GM18867 (cell line): Measurements from ENCODE around the gene PHRF1.
"Not testable (repeated sequence)": the region's sequence is repeated elsewhere in the genome, so short reads cannot be mapped to it uniquely, and the experiment has no call there.

Source experiments
- ATAC-seq: cut with Tn5 transposase; IDR thresholded peaks from one replicate; pipeline ENCODE4 v1.9.1; 2021; ENCODE audit warnings: mild to moderate bottlenecking, moderate library complexity; ENCODE audit not compliant: unreplicated experiment

Gene PHRF1

DNA sequence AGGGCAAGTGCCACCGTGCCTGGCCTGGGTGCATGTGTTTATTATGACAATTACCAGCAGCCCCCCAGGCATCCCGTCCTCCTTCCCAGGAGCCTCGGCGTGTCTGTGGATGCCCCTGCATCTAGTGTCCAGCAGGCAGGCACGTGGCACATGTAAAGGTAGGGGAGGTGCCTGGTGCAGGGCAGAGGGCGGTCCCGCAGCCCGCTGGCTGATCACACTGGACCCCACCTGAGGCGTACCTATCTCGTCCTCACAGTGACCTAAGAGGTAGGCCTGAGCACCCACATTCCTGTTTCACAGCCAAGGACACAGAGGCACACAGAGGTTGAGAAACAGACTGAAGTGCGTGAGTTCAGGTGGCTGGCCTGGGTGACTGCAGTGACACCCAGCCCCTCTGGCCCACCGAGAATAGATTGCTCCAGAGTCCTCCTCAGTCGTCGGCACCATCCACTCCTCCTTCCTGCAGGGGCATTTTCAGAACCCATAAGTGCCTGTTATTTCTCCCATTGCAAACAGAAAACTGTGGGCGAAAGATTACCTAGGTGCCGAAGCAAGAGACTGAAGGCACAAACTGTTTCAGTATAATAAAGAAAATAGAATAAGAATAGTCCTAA lies 3.0 kb upstream of the PHRF1 start:
- ATAC-seq: no peak

DNA sequence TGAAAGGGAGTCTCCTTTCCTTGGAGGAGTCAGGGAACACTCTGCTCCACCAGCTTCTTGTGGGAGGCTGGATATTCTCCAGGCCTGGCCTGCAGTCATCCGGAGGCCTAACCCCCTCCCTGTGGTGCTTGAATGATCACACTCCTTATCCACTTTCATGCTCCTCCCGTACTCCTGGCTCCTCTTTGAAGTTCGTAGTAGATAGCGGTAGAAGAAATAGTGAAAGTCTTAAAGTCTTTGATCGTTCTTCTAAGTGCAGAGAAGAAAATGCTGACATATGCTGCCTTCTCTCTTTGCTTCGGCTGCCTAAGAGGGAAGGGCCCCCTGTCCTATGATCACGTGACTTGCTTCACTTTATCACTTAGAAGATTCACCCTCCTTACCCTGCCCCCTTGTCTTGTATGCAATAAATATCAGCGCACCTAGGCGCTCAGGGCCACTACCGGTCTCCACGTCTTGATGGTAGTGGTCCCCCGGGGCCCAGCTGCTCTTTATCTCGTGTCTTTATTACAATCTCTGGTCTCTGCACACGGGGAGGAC lies 2.2 kb upstream of the PHRF1 start:
- ATAC-seq: not testable (repeated sequence)

DNA sequence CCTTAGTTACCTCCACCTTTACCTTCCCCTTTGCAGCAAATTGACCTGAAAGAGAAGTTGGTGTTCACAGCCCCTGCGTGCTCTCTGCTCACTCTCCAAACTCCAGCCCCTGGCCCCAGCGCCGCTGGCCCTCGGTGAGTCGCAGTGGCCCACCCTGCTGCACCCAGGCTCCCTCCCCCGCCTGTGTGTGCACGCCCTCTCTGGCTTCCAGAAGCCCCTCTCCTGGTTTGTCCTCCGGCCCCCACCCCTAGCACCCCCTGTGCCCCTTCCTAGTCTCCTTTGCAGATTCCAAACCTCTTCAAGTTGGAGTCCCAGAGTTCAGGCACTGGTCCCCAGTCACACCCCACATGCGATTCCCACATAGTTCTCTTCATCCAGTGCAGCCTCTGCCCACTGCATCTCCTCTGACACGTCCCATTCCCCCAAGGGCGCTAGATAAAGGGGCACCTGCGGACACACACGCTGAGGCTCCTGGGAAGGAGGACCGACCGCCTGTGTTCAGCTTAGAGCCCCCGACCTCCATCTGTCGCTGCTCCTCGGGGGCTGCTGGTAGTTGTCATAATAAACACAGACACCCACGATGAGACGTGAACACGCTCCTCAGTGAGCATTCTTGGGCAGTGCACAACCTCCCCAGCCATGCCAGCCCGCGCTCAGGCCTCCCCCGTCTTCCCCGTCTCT lies 1.5 kb upstream of the PHRF1 start:
- ATAC-seq: no peak

GRCh38 chr11:575313-575995 lies 816 bp upstream of the PHRF1 start:
- ATAC-seq: peak; percentile 45

DNA sequence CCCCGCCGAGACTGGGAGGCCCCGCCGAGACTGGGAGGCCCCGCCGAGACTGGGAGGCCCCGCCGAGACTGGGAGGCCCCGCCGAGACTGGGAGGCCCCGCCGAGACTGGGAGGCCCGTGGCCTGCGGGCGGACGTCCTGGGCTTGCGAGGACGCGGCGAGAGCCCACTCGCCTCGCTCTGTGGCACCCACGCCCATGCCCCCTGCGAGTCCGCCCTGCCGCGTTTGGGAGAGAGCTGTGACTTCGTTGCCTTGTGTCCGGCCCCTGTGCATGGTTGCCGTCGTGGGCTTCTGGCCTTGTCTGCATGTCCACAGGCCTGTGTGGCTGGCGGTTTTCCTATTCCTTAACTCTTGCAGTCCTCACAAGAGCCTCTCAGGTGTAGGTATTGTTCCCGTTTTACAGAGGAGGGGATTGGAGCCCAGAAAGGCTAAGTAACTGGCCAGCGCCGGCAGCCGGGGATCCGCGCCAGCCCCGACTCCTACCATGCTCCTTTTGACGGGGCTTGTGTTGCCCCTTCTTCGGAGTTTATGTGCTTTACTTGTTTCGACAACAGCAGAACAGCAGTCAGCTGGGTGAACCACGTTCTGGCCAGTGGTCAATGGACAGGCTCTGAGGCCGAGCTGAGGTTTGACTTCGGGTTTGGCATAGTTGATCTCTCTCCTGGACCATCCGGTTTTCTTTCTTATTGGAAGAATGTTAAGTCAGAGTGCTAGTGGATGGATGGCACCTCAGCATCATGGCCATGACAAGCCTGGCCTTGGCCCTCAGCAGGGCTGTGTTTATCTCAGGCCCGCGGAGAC lies 741 bp downstream of the PHRF1 start:
- no peak for ATAC-seq

DNA sequence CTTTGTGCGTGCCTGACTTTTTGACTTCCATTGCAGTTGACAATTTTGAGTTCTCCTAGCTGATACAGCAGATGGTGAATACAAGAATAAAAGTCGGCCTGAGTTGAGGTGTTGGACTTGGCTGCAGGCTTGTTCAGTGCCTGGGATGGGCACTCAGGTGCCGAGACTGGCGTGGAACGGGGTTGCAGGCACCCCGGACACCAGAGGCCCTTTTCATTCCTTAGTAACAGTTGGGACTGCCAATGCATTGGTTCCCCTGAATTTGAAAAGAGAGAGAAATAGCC lies 1.3 kb downstream of the PHRF1 start:
- no peak for ATAC-seq

- ATAC-seq: no peak
These were observed 2.2 kb downstream of the PHRF1 start for GRCh38 chr11:578276-579035.

DNA sequence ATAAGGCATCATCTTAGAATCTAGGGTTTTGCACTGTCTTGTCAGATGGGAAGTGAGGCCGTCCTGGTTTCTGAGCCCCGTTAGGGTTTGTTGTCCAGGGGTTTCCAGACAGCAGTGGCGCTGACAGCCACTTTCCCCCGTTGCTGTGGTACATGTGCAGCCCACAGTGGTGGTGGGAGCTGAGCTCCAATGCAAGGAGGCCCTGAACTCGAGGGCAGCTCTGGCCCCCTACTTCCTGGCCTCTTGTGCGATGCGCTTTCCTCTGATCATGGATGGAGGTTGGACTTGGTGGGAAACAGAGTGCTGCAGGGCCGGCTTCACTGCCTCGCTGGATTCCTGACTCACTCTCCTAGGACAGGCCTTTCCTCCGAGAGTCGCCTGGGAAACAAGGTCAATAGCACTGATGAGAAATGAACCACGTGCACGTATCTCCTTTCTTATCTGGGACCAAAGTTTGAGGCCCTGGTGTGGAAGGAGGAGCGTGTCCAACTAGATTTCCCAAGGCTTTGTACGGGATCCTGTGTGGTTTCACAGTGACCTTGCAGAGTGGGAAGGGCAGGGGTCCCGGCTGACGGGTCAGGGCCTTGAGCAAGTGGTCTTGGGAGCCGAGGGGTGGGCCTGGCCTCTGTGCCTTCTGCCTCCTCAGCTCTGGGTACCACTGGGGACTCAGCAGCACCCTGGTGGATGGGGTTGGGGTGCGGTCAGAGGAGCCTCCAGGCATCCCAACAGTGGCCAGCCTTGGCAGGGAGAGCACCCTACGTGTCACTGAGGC lies 3.7 kb downstream of the PHRF1 start:
- ATAC-seq: no peak

DNA sequence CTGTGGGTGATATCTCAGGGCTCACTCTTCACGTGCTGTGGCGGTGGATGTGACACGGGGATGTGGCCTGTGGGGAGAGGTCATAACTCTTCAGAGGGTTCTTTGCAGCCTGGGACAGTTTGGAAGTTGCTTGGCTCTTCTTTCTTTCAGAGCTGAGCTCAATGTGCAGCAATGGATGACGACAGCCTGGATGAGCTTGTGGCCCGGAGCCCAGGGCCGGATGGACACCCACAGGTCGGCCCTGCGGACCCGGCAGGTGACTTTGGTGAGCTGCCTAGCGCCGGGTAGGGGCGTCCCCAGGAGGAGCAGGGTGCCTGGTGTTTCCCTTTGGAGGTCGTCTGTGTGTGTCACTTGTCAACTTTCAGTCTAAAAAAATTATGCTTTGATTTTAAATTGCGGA lies 5.1 kb downstream of the PHRF1 start:
- ATAC-seq: no peak

GRCh38 chr11:581752-582151 lies 5.5 kb downstream of the PHRF1 start:
- ATAC-seq: no peak

GRCh38 chr11:584287-584686 lies 8.0 kb downstream of the PHRF1 start:
- ATAC-seq: no peak

GRCh38 chr11:586376-587316 lies 10.4 kb downstream of the PHRF1 start:
- no peak for ATAC-seq

DNA sequence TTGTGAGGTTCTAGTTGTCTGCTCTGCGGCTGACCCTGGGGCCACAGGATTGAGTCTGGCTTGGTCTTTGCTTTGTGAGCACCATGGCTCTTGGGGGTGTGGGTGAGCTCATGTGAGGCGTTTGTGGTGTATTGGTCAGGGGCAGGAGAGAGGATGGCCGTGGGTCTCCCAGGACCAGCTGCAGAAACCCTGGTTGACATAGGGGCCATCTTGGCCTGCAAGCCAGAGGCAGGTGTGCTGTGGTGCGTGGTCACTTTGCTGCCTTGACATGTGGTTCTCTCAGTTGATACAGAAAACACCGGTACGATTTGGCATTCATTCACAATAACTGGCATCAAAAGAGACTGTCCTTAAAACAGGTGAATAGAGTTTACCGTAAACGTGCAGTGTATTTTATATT lies 11.3 kb downstream of the PHRF1 start:
- no peak for ATAC-seq

DNA sequence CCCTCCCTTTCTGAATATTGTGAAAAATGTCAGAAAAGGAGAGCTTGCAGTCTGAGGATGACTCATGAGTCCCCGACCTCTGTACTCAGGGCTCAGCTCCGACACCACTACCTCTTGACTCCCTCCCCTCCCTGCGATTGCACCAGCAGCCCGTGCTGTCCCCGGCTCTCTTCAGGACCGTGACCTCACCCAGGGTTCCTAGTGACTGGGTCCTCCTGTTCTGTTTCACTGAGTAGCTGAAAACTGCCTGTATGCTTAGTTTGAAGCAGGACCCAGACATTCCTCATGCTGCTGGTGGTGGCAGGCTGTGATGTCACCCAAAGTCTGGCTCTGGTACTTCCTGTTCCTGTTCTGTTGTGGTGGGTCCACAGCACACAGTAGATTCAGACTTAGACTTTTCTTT lies 11.7 kb downstream of the PHRF1 start:
- no peak for ATAC-seq

DNA sequence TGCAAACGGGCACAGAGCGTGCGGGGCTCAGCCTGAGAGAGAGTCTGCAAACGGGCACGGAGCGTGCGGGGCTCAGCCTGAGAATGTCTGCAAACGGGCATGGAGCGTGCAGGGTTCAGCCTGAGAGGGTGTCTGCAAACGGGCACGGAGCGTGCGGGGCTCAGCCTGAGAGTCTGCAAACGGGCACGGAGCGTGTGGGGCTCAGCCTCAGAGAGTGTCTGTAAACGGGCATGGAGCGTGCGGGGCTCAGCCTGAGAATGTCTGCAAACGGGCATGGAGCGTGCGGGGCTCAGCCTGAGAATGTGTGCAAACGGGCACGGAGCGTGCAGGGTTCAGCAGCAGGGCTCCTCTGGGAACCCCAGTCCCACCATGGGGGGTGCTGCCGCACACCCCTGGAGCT lies 13.5 kb downstream of the PHRF1 start:
- no peak for ATAC-seq

DNA sequence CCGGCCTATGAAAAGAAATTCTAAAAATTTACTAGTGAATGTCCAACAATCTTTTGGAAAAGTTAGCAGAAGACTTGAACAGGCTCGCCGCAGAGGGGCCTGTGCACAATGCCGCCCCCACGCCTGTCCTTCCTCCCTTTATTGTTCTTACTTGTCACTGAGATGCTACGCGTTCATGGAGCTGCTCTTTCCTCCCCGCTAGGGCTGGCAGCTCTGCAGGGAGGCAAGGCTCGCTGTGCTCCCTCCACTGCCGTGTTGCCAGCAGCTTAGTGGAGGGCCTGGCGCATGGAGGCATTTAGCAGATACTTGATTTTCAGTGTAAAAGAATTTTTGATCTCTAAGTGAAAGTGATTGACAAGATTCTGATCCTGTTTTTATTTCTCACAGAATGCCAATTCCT lies 14.7 kb downstream of the PHRF1 start:
- ATAC-seq: no peak

- no peak for ATAC-seq
These were observed 16.2 kb downstream of the PHRF1 start for GRCh38 chr11:592501-592900.

GRCh38 chr11:592918-593317 lies 16.6 kb downstream of the PHRF1 start:
- no peak for ATAC-seq

DNA sequence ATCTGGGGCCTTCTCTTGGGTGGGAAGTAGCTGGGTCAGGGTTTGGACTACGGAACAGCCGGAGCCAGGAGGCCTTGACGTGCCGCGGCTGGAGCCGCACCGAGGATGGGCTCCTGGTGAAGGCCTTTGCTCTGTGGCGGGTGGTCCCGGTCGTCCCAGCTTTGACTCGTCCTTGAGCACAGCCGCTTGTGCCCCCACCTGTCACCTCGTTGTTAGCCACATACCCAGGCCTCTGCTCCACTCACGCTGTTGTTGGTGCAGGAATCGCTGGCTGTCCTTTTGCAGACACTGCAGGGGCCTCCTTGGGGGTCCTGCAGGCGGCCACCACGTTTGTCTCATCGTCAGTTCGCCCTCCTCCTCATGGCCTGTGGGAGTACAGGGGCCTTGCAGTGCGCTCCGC lies 17.1 kb downstream of the PHRF1 start:
- ATAC-seq: no peak
